BJ (cell line): Measurements from ENCODE around the gene TREM2. TPM values are rescaled to one million over a fixed set of nuclear protein-coding genes. Genes with fewer than 3 reads are reported as not detected.

Source experiments
- CTCF ChIA-PET: fragments of 350-600 bp; formaldehyde crosslinking; extraction: SDS; loops from one replicate; lab custom pipeline; 2021; ENCODE audit warnings: antibody characterized with exemption, inconsistent platforms; lab: Yijun Ruan, JAX
- POLR2A ChIA-PET: fragments of 300-600 bp; sonication (Branson Sonifier 250); formaldehyde crosslinking; extraction: SDS; loops from one replicate; lab custom pipeline; 2021; ENCODE audit warnings: antibody characterized with exemption; lab: Charles Lee
- DNase-seq: peaks from one replicate; pipeline ENCODE4 v3.0.0-alpha.2; 2011; ENCODE audit warnings: low read depth
- H3K27me3 ChIP-seq: 2 replicates; pipeline ENCODE4 v1.6.0; 2011; ENCODE audit warnings: low read length; ENCODE audit not compliant: control insufficient read depth, insufficient read depth
- H3K36me3 ChIP-seq: 2 replicates; pipeline ENCODE4 v1.5.1; 2011; ENCODE audit warnings: low read length; ENCODE audit not compliant: control insufficient read depth, insufficient read depth
- H3K4me3 ChIP-seq: 2 replicates; pipeline ENCODE4 v1.5.1; 2011; ENCODE audit warnings: low read depth, mild to moderate bottlenecking, control low read depth, low read length
- polyA minus RNA-seq: library from RNA; depleted of rRNA, polyadenylated mRNA; stranded (reverse); fragments of >200 nt; gene quantifications from 2 replicates; pipeline ENCODE4 v1.2.3, GENCODE V29; 2011; rRNA and poly(A)+ RNA removed
- polyA plus RNA-seq: library from polyadenylated mRNA; depleted of rRNA; stranded (reverse); fragments of >200 nt; gene quantifications from 2 replicates; pipeline ENCODE4 v1.2.3, GENCODE V29; 2011; rRNA removed
- TF ChIP-seq, protein P1 (sequence below): IDR thresholded peaks from 2 replicates; pipeline ENCODE4 v1.5.1; 2011; ENCODE audit warnings: low read depth, mild to moderate bottlenecking, control low read depth, inconsistent platforms, low read length, moderate library complexity; ENCODE audit not compliant: insufficient read depth

TREM2 gene
- polyA plus RNA-seq, result not detected in 2 replicates
- not detected in 2 replicates for polyA minus RNA-seq

GRCh38 chr6:41162687-41163418 is at the start of gene TREM2:
TSS of gene TREM2 (minus strand) at chr6:41163116. CDS start at chr6:41163082, 34 bp downstream.
- no peak for DNase-seq
- TF ChIP-seq, protein P1, sequence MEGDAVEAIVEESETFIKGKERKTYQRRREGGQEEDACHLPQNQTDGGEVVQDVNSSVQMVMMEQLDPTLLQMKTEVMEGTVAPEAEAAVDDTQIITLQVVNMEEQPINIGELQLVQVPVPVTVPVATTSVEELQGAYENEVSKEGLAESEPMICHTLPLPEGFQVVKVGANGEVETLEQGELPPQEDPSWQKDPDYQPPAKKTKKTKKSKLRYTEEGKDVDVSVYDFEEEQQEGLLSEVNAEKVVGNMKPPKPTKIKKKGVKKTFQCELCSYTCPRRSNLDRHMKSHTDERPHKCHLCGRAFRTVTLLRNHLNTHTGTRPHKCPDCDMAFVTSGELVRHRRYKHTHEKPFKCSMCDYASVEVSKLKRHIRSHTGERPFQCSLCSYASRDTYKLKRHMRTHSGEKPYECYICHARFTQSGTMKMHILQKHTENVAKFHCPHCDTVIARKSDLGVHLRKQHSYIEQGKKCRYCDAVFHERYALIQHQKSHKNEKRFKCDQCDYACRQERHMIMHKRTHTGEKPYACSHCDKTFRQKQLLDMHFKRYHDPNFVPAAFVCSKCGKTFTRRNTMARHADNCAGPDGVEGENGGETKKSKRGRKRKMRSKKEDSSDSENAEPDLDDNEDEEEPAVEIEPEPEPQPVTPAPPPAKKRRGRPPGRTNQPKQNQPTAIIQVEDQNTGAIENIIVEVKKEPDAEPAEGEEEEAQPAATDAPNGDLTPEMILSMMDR, result no peak
- Histone ChIP-seq H3K36me3 (no peaks in the 10 kb centered on the region), H3K27me3 (peaks cover 2% of the 10 kb centered on the region; the same call in 1 of the 2 replicates), H3K4me3 (no peak within 1 kb of the TSS)
- ChIA-PET CTCF (no interaction called here), POLR2A (no interaction called here)

- no peak for DNase-seq
- TF ChIP-seq, protein P1, result no peak
- CTCF ChIA-PET, result interaction anchor here (1.4 kb wide), 1 partner anchor 18 kb away, joined by 4 read pairs; no protein-coding TSS in a partner anchor
- H3K27me3 ChIP-seq, result peaks cover 4% of the 10 kb centered on the region; the same call in 1 of the 2 replicates
- POLR2A ChIA-PET, result no interaction called here
- no peaks in the 10 kb centered on the region for H3K36me3 ChIP-seq
- H3K4me3 ChIP-seq, result no peak overlapping the region
These were observed 46.8 kb upstream of the TREM2 start for GRCh38 chr6:41209547-41210320.

DNA sequence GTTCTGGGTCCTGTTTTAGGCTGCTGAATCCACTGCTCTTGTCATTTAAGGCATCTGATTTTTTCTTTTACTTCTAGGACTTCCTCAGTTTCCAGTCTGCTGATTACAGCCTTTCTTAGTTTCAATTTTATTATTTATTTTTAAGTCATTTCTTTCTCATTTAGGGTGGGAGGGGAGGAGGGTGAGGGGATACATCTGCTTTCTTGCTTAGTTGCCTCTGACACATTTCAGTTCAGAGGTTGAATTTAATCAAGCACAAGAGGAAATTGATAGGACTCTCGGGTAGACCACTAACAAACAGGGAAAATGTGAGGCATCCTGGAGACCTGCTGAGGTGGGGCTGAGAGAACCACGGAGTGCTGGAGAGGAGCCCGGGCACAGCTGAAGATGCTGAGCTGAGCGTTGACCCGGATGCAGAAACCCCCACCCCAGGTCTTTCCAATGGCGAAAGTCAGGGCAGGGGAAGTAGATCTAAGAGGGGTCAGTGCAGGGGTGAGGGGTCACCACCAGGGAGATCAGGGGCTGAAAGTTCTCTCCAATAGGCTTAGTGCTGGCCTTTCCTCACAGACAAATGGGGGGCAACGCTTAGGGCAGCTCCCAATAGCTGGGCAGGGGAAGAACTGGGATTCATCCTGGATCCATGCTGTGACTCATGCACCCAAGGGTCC is 45.7 kb upstream of the TREM2 start:
- Histone ChIP-seq H3K27me3 (peaks cover 4% of the 10 kb centered on the region; the same call in 1 of the 2 replicates), H3K4me3 (no peak overlapping the region), H3K36me3 (no peaks in the 10 kb centered on the region)
- TF ChIP-seq, protein P1, result no peak
- POLR2A ChIA-PET, result no interaction called here
- CTCF ChIA-PET, result interaction anchor here (1.4 kb wide), 1 partner anchor 17 kb away, joined by 4 read pairs; no protein-coding TSS in a partner anchor
- DNase-seq, result no peak

DNA sequence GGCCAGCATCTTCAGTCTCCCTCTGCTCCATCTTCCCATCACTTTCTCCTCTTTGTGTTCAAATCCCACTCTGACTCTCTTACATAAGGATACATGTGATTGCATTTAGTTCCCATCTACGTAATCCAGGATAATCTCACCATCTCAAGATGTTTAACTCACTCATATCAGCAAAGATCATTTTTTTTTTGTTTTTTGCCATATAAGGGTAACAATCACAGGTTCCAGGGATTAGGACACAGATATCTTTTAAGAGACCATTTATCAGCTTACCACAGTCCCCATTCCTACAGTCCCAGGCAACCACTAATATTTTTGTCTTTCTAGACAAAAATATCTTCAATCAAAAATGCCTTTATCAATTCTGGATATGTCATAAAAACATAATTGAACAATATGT is 41.2 kb upstream of the TREM2 start:
- peaks cover 5% of the 10 kb centered on the region; the same call in 1 of the 2 replicates for H3K27me3 ChIP-seq
- H3K36me3 ChIP-seq, result no peaks in the 10 kb centered on the region
- ChIA-PET CTCF (interaction anchor here (0.7 to 1.7 kb wide), 2 partner anchors 11 to 12 kb away, joined by 3 to 4 read pairs; no protein-coding TSS in a partner anchor), POLR2A (no interaction called here)
- TF ChIP-seq, protein P1, result no peak
- no peak for DNase-seq
- no peak overlapping the region for H3K4me3 ChIP-seq
